Measurements from ENCODE around the gene BRD7. TPM values are rescaled to one million over a fixed set of nuclear protein-coding genes. Genes with fewer than 3 reads are reported as not detected.

The BRD7 gene
- total and polyA plus RNA-seq, 2 of the 13 experiments (the other 11 are each of a cell fraction or from before 2014, with no cell fraction given): 82.3 to 149 TPM

DNA sequence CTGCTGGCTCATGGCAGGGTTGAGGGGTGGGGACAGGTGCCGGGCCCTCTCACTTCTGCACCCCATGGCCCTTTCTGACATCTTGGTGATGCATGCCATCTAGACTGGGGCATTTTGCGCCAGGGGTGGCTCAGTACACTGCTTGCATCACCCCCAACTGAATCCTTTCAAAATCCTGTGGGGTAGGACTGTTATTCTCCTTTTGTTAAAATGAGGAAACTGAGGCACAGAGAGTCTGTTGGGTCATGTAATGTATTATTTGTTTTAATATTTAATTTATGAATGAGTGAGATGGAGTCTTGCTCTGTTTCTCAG lies 92.5 kb downstream of the BRD7 start:
- DNase-seq (ENCODE audit: low spot score) (no peak), FAIRE-seq (no peak), ATAC-seq (no peak)
- POLR2A ChIA-PET: no interaction called here
- intact Hi-C loops (cut with micrococcal nuclease; ENCODE audit: unreplicated experiment) (no loop called here), in situ Hi-C loops (cut with HindIII; ENCODE audit: extremely low pct_ligation_motif_present, low pct_unique_long_range_greater_than_20kb) (no loop called here)
- peaks cover 16% of the 10 kb centered on the region for H3K4me1 ChIP-seq (ENCODE audit: insufficient read depth, low read length)
- H3K36me3 ChIP-seq (replicated peaks in 1 of 2; ENCODE audit: control insufficient read depth in 1 of 2, insufficient read depth in 2 of 2, low read length in 2 of 2): no peaks in the 10 kb centered on the region
- H4K20me1 ChIP-seq (ENCODE audit: insufficient read depth, low read length): no peaks in the 10 kb centered on the region
- no peak overlapping the region for H2AFZ ChIP-seq (ENCODE audit: low read length)
- TF ChIP-seq NRL (CRISPR knock-in tag; IDR thresholded peaks at IDR 0.05; ENCODE audit: borderline replicate concordance) (no peak), RBAK (CRISPR knock-in tag; IDR thresholded peaks at IDR 0.05) (no peak), SRY (CRISPR knock-in tag; IDR thresholded peaks at IDR 0.05) (no peak), CHD4 (IDR thresholded peaks at IDR 0.05; ENCODE audit: borderline replicate concordance, low read length) (no peak)
- TF ChIP-seq, protein P1, sequence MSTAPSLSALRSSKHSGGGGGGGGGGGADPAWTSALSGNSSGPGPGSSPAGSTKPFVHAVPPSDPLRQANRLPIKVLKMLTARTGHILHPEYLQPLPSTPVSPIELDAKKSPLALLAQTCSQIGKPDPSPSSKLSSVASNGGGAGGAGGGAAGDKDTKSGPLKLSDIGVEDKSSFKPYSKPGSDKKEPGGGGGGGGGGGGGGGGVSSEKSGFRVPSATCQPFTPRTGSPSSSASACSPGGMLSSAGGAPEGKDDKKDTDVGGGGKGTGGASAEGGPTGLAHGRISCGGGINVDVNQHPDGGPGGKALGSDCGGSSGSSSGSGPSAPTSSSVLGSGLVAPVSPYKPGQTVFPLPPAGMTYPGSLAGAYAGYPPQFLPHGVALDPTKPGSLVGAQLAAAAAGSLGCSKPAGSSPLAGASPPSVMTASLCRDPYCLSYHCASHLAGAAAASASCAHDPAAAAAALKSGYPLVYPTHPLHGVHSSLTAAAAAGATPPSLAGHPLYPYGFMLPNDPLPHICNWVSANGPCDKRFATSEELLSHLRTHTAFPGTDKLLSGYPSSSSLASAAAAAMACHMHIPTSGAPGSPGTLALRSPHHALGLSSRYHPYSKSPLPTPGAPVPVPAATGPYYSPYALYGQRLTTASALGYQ (CRISPR knock-in tag; IDR thresholded peaks at IDR 0.05): no peak
- H3K79me2 ChIP-seq (ENCODE audit: insufficient read depth, low read length): no peaks in the 10 kb centered on the region
- no peak overlapping the region for H3K4me2 ChIP-seq (ENCODE audit: low read depth, low read length)
- no TSS peak for BruUV-seq (replicated peaks)
- no peaks in the 10 kb centered on the region for H3K9me3 ChIP-seq (ENCODE audit: low read length)
- H3K27me3 ChIP-seq (ENCODE audit: control insufficient read depth in 1 of 2, insufficient read depth in 2 of 2, low read length in 2 of 2): peaks cover 2 to 26% of the 10 kb centered on the region in 2 experiments; a peak in 3 of 5 replicates
- H3K4me3 ChIP-seq (replicated peaks in 1 of 3; ENCODE audit: insufficient read depth in 1 of 3, low read depth in 2 of 3, low read length in 3 of 3): no peak overlapping the region
- WGBS (ENCODE audit: low lambda C conversion rate): 75% methylated on average over 2 of the region's 2 CpGs
- no peak overlapping the region for H3K27ac ChIP-seq (ENCODE audit: extremely low read length, insufficient read depth, low read length)
- CTCF ChIA-PET (ENCODE audit: low intra/inter-chr PET ratio, low total read pairs): no interaction called here
- H3K9ac ChIP-seq (ENCODE audit: insufficient read depth, low read depth, low read length): no peak overlapping the region

DNA sequence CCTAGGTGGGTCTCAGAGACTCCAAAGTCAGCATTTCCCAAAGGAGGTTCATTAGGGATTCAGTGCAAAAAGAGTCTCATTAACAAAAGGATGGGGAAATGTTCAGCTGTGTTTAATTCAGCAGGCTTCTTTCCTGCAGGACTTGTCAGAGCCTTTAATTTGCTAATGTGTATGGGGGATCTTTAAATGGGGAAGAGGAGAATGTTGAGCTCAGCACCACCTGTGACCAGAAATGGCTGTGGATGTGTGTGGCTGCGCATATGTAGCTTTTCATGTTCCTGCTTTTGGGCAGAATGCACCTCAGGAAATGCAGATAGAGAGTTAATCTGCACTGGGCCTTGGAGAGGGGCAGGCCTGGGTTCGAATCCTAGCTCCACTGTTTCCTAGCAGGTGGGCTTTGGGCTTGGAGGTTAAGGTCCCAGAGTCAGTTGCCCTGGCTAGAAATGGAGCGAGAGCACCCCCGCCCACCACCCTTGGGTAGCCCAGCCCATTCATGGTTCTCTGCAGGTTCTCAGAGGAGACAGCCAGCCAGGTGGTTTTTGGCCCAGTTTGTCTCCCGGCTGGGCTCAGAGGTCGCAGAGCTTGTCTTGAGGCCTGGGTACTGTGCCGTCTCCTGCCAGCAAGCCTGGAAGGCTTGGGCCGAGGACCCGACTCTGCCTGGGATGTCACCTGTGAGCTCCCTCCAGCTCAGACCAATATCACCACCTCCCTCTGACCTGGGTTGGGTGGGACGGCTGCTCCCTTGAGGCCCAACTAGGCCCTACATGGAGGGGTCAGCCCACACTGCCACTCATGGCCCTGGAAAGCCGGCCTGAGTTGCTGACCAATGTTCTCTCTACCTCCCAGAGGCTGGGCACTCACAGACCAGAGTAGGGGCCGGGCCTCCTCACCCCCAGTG lies 93.1 kb downstream of the BRD7 start:
- Histone ChIP-seq H2AFZ (ENCODE audit: low read length) (no peak overlapping the region), H3K4me3 (replicated peaks in 1 of 3; ENCODE audit: insufficient read depth in 1 of 3, low read depth in 2 of 3, low read length in 3 of 3) (no peak overlapping the region), H3K27ac (ENCODE audit: extremely low read length, insufficient read depth, low read length) (no peak overlapping the region), H3K36me3 (replicated peaks in 1 of 2; ENCODE audit: control insufficient read depth in 1 of 2, insufficient read depth in 2 of 2, low read length in 2 of 2) (no peaks in the 10 kb centered on the region), H3K79me2 (ENCODE audit: insufficient read depth, low read length) (no peaks in the 10 kb centered on the region), H3K9ac (ENCODE audit: insufficient read depth, low read depth, low read length) (no peak overlapping the region), H3K9me3 (ENCODE audit: low read length) (no peaks in the 10 kb centered on the region), H4K20me1 (ENCODE audit: insufficient read depth, low read length) (no peaks in the 10 kb centered on the region), H3K27me3 (ENCODE audit: control insufficient read depth in 1 of 2, insufficient read depth in 2 of 2, low read length in 2 of 2) (peaks cover 2 to 26% of the 10 kb centered on the region in 2 experiments; a peak in 3 of 5 replicates), H3K4me1 (ENCODE audit: insufficient read depth, low read length) (peaks cover 21% of the 10 kb centered on the region), H3K4me2 (ENCODE audit: low read depth, low read length) (no peak overlapping the region)
- POLR2A ChIA-PET: no interaction called here
- TF ChIP-seq ZNF543 (CRISPR knock-in tag; IDR thresholded peaks at IDR 0.05) (no peak), GATAD2A (CRISPR knock-in tag; IDR thresholded peaks at IDR 0.05) (no peak), HMG20B (CRISPR knock-in tag; conservative IDR thresholded peaks at IDR 0.05) (no peak), GABPB1 (CRISPR knock-in tag; IDR thresholded peaks at IDR 0.05) (no peak), SP140L (CRISPR knock-in tag; IDR thresholded peaks at IDR 0.05; ENCODE audit: borderline replicate concordance) (no peak), ZNF672 (CRISPR knock-in tag; IDR thresholded peaks at IDR 0.05) (no peak), HNRNPUL1 (IDR thresholded peaks at IDR 0.05; ENCODE audit: low read depth, low read length) (no peak), ZNF670 (CRISPR knock-in tag; IDR thresholded peaks at IDR 0.05; ENCODE audit: borderline replicate concordance) (no peak)
- TF ChIP-seq, protein P2, sequence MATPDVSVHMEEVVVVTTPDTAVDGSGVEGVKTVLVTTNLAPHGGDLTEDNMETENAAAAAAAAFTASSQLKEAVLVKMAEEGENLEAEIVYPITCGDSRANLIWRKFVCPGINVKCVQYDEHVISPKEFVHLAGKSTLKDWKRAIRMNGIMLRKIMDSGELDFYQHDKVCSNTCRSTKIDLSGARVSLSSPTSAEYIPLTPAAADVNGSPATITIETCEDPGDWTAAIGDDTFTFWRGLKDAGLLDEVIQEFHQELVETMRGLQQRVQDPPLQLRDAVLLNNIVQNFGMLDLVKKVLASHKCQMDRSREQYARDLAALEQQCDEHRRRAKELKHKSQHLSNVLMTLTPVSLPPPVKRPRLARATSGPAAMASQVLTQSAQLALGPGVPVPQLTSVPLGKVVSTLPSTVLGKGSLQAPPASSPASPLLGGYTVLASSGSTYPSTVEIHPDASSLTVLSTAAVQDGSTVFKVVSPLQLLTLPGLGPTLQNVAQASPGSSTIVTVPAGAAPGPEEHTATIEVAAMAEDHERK (CRISPR knock-in tag; IDR thresholded peaks at IDR 0.05; ENCODE audit: low read depth): no peak
- CTCF ChIA-PET (ENCODE audit: low intra/inter-chr PET ratio, low total read pairs): no interaction called here
- BruUV-seq (replicated peaks): no TSS peak
- FAIRE-seq: no peak
- in situ Hi-C loops (cut with HindIII; ENCODE audit: extremely low pct_ligation_motif_present, low pct_unique_long_range_greater_than_20kb) (no loop called here), intact Hi-C loops (cut with micrococcal nuclease; ENCODE audit: unreplicated experiment) (no loop called here)
- no peak for DNase-seq (ENCODE audit: low spot score)
- 64% methylated on average over 6 of the region's 12 CpGs for WGBS (ENCODE audit: low lambda C conversion rate)
- ATAC-seq: no peak

Measured in HepG2 (cell line).